Activated CD4-positive, alpha-beta T cell treated with anti-CD3 and anti-CD28 coated beads, Interleukin-2, Interleukin-6, amounts not matched to agents 100 ng/mL and 50 ng/mL, durations not matched to agents 16 hours and 8 hours (primary cell): ENCODE results near the gene CHRM3.

Experiments
- DNase-seq: peaks from one replicate; pipeline ENCODE4 v3.0.0-alpha.2; 2020

CHRM3 gene

DNA sequence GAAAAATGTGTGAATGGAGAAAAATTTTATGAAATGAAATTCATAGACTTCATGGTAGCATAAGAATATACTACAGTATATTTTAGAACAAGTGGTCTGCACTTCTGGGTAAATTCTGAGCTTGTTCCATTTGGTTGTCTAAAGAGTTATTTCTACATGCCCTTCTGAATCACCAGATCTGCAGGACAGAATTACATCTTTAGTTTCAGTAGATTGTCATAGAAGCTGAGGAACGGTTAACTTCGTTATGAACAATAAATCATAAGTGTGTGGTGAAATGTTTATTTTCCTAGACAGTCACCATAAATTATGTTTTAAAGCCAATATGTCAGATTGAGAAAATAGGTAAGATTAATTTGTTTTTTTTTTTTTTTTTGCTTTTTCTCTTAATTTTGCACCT is 30.9 kb downstream of the CHRM3 start:
- DNase-seq: no peak

DNA sequence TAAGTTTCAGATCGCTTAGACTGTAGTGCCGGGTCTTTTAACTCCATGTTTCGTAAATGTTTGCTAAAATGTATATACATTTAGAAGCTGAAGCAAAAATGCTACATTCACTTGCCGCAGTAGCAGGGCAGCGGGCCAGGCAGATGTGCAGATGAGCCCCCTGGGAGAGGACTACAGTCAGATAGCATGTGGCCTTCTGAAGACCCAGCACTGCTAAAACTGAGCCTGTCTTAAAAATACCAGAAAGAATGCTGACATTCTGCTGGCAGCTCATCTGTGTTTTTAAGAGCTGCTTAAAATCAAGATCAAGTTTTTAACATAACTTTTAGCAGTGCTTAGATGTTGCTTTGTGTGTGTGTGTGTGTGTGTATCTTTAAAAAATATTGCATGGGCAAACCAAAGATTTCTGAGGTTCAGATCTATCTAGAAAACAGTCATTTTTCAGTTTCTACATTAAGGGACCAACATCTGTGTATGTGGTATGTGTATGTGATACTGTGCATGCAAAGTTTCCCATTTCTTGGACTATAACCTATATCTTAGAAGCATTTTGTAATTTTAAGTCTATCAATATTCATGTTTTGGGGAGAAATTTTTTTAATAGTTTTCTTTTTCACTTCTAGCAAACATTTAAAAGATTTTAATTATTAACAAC is 31.7 kb downstream of the CHRM3 start:
- DNase-seq: no peak

DNA sequence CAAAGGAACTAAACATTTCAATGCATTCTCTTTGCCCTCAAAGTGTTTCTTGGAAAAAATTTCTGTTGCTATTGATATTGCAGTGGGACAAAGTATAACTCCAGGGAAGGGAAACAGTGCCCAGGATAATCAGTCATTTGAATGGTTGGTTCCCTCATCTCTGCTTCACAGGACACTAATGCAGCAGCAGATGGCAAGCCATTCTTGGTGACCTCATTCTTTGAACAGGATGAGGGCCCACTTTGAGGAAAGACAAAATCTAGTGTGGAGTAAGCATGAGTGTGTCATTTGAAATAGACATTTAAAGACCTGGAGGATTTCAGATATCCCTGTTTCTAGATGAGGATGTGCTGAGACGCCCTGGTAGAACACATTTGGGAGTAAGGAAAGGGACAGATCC is 32.3 kb downstream of the CHRM3 start:
- no peak for DNase-seq

GRCh38 chr1:239421811-239422210 is 35.4 kb downstream of the CHRM3 start:
- no peak for DNase-seq

GRCh38 chr1:239422818-239423217 is 36.5 kb downstream of the CHRM3 start:
- DNase-seq: no peak

- DNase-seq: no peak
Measured at GRCh38 chr1:239426821-239427475, 40.6 kb downstream of the CHRM3 start.

DNA sequence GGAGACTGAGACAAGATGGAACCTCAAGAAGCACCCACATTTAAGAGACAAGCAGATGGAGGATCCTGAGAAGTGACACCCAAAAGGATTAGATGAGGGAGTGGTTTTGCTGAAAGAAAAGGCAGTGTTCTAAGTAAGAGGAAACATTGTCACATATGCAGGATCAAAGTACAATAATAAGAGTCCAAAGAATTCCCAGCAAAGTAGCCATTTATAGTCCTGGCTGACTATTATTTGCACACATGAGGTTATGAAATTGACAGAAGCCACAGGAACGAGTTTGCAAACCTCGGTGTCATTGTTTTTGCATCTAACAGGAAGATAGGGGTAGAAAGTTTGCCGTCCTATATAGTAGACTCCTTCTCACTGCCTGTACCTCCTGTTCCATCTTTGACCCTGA is 41.3 kb downstream of the CHRM3 start:
- no peak for DNase-seq

DNA sequence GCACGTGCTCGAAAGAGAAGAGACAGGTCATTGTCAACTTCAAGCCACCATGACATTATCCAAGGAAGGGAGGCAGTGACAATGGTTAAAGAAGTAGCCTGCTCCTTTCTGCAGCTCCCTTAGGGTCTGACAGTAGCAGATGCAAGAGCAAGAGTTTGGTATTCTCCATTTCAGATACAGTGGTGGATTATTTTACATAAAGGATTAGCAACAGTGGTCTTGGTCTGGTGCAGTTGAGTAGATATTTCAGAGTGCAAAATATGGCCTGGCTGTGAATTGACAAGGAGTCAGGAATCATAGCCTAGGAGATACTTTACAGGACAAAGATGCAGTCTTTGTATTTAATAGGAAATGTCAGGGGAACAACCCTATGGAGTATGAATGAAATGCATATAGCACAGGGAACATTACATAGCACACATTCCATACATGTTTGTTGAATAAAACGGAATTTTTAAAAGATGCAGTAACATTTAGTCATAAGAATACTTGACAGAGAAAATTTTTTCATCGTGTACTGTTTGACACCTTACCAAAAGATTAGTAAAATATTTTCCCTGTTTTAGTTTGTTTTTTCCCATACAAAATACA is 41.8 kb downstream of the CHRM3 start:
- DNase-seq: no peak

GRCh38 chr1:239429163-239429562 is 42.8 kb downstream of the CHRM3 start:
- DNase-seq: no peak

DNA sequence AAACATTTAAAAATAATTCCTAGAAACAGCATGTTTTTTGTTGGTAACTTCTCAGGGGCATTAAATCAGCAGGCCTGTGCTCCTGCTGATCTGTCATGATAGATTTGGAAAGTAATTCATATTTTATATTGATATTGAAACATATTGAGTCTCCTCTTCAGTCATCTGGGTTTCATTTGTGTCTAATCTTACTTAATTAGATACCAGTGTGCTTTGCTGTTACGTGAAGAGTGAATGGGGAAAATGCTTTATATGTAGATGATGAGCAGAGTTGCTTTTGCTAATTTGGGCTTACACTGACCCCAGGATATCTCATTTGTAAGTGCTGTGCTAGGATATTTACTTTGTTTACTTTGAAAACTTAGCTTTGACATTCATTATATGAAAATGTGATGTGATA is 45.9 kb downstream of the CHRM3 start:
- no peak for DNase-seq

DNA sequence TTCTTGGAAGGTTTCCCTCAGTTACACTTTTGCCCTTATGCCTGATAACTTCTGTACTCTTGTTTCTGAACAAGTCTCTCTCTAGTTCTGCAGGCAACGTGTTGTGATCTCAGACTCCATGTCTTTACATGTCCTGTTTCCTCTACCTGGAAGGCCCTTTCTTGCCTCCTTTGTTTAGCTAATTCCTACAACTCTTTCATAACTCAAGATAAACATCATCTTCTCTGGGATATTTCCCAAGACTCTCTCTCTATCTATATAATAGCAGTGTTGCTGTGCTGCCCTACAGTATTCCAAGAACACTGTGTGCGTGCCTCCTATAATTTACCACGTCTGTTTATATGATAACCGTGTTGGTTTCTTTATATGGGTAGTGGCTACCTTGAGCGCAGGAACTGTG is 47.8 kb downstream of the CHRM3 start:
- DNase-seq: no peak
